Measurements from ENCODE around the gene PKD1L1.

DNA sequence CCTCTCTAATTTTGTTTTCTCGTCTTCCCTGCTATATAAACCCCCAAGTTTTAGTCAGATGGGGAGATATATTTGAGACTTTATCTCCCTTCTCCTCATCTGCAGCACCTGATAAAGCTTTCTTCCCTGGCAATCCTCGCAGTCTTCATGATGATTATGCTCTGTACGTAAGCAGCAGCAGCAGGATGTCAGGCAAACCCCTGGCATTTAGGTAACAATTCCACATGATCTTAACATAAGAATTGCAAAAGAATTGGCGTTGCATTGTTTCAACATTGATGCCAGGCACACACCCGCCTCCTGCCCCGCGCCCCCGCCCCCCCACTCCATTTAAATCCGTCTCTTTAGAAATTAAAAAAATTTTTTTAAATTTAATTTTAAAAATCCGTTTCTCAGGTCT lies 6.1 kb downstream of the PKD1L1 start:
- TF ChIP-seq CTCF (IDR thresholded peaks at IDR 0.05) = no peak
- TF ChIP-seq, protein P1, sequence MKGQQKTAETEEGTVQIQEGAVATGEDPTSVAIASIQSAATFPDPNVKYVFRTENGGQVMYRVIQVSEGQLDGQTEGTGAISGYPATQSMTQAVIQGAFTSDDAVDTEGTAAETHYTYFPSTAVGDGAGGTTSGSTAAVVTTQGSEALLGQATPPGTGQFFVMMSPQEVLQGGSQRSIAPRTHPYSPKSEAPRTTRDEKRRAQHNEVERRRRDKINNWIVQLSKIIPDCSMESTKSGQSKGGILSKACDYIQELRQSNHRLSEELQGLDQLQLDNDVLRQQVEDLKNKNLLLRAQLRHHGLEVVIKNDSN (IDR thresholded peaks at IDR 0.05; ENCODE audit: borderline replicate concordance, low read depth) = no peak

Data from SK-N-SH (cell line).